BE2C (cell line): Measurements from ENCODE around the gene LRRC8C.

Experiments used
- DNase-seq: peaks from one replicate; pipeline ENCODE4 v3.0.0-alpha.2; 2020
- H3K27me3 ChIP-seq: fragments of 250-450 bp; sonication (Bioruptor Pico); 2 replicates; pipeline ENCODE4 v1.5.1; 2020; ENCODE audit warnings: mild to moderate bottlenecking
- H3K36me3 ChIP-seq: fragments of 250-450 bp; sonication (Bioruptor Pico); 2 replicates; pipeline ENCODE4 v1.5.1; 2020; ENCODE audit warnings: mild to moderate bottlenecking
- H3K4me1 ChIP-seq: fragments of 250-450 bp; sonication (Bioruptor Pico); 2 replicates; pipeline ENCODE4 v1.5.1; 2020
- H3K4me3 ChIP-seq: 2 replicates; pipeline ENCODE4 v1.5.1; 2011; ENCODE audit warnings: low read depth, low read length
- H3K9me3 ChIP-seq: fragments of 250-450 bp; sonication (Bioruptor Pico); 2 replicates; pipeline ENCODE4 v1.5.1; 2020
- CTCF ChIP-seq: IDR thresholded peaks from 2 replicates; pipeline ENCODE4 v1.5.1; 2012; ENCODE audit warnings: mild to moderate bottlenecking, low read depth, low read length

Gene LRRC8C

DNA sequence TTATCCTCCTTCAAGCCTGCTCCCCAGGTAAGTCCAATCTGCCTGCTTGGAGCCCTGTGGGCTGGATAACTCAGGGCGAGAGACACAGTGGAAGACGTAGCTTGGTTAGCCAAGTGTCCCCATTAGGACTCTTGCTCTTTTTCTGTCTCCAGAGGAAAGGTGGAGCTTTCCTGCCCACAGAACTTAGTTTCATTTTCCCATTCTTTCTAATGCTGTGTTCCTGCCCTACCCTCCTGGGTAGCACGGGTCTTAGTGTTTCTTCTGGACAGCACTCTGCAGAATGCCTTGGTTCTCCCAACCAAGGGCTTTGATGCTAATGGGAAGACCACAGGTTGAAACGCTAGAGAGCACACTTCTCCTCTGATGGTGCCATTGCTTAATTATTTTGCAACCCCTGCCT is 95.5 kb downstream of the LRRC8C start:
- TF ChIP-seq CTCF, result no peak
- Histone ChIP-seq H3K4me3 (no peak overlapping the region), H3K27me3 (no peaks in the 10 kb centered on the region), H3K36me3 (no peaks in the 10 kb centered on the region), H3K4me1 (no peaks in the 10 kb centered on the region), H3K9me3 (no peaks in the 10 kb centered on the region)
- DNase-seq, result no peak

DNA sequence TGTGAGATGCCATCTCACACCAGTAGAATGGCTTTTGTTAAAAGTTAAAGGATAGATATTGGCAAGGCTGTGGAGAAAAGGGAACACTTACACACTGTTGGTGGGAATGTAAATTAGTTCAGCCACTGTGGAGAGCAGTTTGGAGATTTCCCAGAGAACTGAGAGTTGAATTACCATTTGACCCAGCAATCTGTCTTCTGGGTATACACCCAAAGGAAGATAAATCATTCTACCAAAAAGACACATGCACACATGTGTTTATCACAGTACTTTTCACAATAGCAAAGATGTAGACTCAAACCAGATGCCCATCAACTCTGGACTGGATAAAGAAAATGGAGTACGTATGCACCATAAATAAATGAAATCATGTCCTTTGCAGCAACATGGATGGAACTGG is 99.3 kb downstream of the LRRC8C start:
- H3K36me3 ChIP-seq, result no peaks in the 10 kb centered on the region
- no peaks in the 10 kb centered on the region for H3K9me3 ChIP-seq
- H3K4me3 ChIP-seq, result no peak overlapping the region
- H3K4me1 ChIP-seq, result no peaks in the 10 kb centered on the region
- no peak for TF ChIP-seq CTCF
- DNase-seq, result no peak
- no peaks in the 10 kb centered on the region for H3K27me3 ChIP-seq

GRCh38 chr1:89732643-89733222 is 99.8 kb downstream of the LRRC8C start:
- H3K4me1 ChIP-seq, result no peaks in the 10 kb centered on the region
- H3K36me3 ChIP-seq, result no peaks in the 10 kb centered on the region
- DNase-seq, result no peak
- H3K4me3 ChIP-seq, result no peak overlapping the region
- H3K27me3 ChIP-seq, result no peaks in the 10 kb centered on the region
- no peaks in the 10 kb centered on the region for H3K9me3 ChIP-seq
- no peak for TF ChIP-seq CTCF

DNA sequence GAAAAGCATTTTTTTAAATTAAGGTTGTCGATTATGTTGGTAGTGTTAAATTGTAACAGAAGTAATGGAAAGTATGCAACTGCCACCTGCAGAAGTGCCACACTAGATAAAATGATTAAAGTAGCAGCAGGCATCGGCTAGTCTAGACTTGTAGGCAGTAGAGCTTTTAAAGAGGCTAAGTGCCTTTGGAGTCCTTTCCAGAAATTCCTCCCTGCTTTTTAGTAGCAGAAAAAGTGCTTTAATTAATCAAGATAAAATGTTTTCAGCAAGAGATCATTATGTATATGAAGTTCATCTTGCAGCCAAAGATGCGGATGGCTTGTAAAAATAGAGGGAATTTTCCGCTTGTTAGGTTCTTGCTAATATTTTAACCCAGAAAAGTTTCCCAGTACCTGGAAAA is 100.8 kb downstream of the LRRC8C start:
- H3K4me1 ChIP-seq, result no peaks in the 10 kb centered on the region
- H3K27me3 ChIP-seq, result no peaks in the 10 kb centered on the region
- H3K36me3 ChIP-seq, result no peaks in the 10 kb centered on the region
- DNase-seq, result no peak
- H3K9me3 ChIP-seq, result no peaks in the 10 kb centered on the region
- H3K4me3 ChIP-seq, result no peak overlapping the region
- no peak for TF ChIP-seq CTCF

DNA sequence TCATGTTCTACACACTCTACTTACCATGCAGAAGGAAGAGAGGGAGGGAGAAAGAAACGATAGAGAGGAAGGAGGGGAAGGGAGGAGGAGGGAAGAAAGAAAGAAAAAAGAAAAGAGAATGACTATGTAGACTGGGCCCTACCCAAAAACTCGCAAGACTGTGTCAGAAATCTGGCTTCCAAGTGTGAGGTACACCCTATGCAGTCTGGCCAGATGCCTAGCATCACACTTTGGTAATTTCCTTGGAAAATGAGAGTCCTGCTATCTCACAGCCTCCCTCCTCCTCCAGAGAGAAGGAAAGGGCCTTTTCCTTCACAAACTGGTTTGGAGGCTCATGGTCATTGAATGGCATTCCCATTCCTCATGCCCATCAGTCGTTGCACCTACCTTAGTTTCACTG is 101.5 kb downstream of the LRRC8C start:
- TF ChIP-seq CTCF, result no peak
- H3K27me3 ChIP-seq, result no peaks in the 10 kb centered on the region
- no peaks in the 10 kb centered on the region for H3K36me3 ChIP-seq
- no peak overlapping the region for H3K4me3 ChIP-seq
- H3K9me3 ChIP-seq, result no peaks in the 10 kb centered on the region
- no peak for DNase-seq
- H3K4me1 ChIP-seq, result no peaks in the 10 kb centered on the region

GRCh38 chr1:89735479-89735878 is 102.6 kb downstream of the LRRC8C start:
- Histone ChIP-seq H3K9me3 (no peaks in the 10 kb centered on the region), H3K4me1 (no peaks in the 10 kb centered on the region), H3K36me3 (no peaks in the 10 kb centered on the region), H3K4me3 (no peak overlapping the region), H3K27me3 (no peaks in the 10 kb centered on the region)
- no peak for TF ChIP-seq CTCF
- no peak for DNase-seq
